Thoracic aorta (tissue), 2 donors: ENCODE results near the gene MAMSTR. TPM values are rescaled to one million over a fixed set of nuclear protein-coding genes. Genes with fewer than 3 reads are reported as not detected.

Experiments
- ATAC-seq: fragments of 150-250 bp; one replicate; pipeline ENCODE4 v1.8.0; 2017; ENCODE audit warnings: low read depth; ENCODE audit not compliant: insufficient number of reproducible peaks, low FRiP score
- DNase-seq: peaks from one replicate; pipeline ENCODE4 v3.0.0-alpha.2; 2020; ENCODE audit warnings: low spot score
- H3K27ac ChIP-seq, 2 donors: fragments of 200-600 bp; sonication (generic); 1 replicate in 1 of 2; 2 replicates in 1 of 2; pipeline ENCODE4 v1.5.1; 2016; ENCODE audit warnings: mild to moderate bottlenecking in 2 of 2, moderate library complexity in 2 of 2
- H3K27me3 ChIP-seq: fragments of 200-600 bp; sonication (generic); replicated peaks from 2 replicates; pipeline ENCODE4 v1.6.0; 2016; ENCODE audit warnings: mild to moderate bottlenecking; ENCODE audit not compliant: insufficient read depth
- H3K36me3 ChIP-seq: fragments of 200-600 bp; sonication (generic); one replicate; pipeline ENCODE4 v1.5.1; 2016
- H3K4me1 ChIP-seq, 2 donors: fragments of 200-600 bp; sonication (generic); 1 replicate in 1 of 2; 2 replicates in 1 of 2; pipeline versions ENCODE4 v1.5.1 to v1.6.0; 2016; ENCODE audit warnings: low read depth in 2 of 2, mild to moderate bottlenecking in 1 of 2; ENCODE audit not compliant: control insufficient read depth in 1 of 2
- H3K4me3 ChIP-seq: fragments of 200-600 bp; sonication (generic); 2 replicates; pipeline ENCODE4 v1.5.1; 2016; ENCODE audit warnings: mild to moderate bottlenecking
- H3K9me3 ChIP-seq: fragments of 200-600 bp; sonication (generic); 2 replicates; pipeline ENCODE4 v1.5.1; 2016
- CTCF ChIP-seq: fragments of 200-600 bp; sonication (generic); IDR thresholded peaks from one replicate; pipeline ENCODE4 v1.5.1; 2019; ENCODE audit warnings: antibody characterized with exemption
- total RNA-seq, 2 donors: library from RNA; depleted of rRNA; stranded (reverse); fragments of >200 nt; gene quantifications; one replicate each; pipeline versions ENCODE4 v1.1.0 to v1.2.3, GENCODE V29; 2016

The MAMSTR gene
- total RNA-seq, 2 donors from 2014 or later, result not detected

- DNase-seq (peak; percentile 49), ATAC-seq (peak; percentile 46)
- H3K4me1 ChIP-seq, result peaks cover 0 to 3% of the 10 kb centered on the region in 2 donors
- no peak overlapping the region for H3K27ac ChIP-seq
- H3K36me3 ChIP-seq, result no peaks in the 10 kb centered on the region
- H3K27me3 ChIP-seq, result no peaks in the 10 kb centered on the region
- H3K4me3 ChIP-seq, result peak overlapping the region; percentile 20
- peak; percentile 88 for TF ChIP-seq CTCF
- H3K9me3 ChIP-seq, result no peaks in the 10 kb centered on the region
These were observed 44.4 kb downstream of the MAMSTR start for GRCh38 chr19:48674921-48675824.

- DNase-seq, result no peak
- ATAC-seq, result no peak
- Histone ChIP-seq H3K4me3 (no peak overlapping the region), H3K4me1 (peaks cover 0 to 3% of the 10 kb centered on the region in 2 donors), H3K27ac (no peak overlapping the region), H3K36me3 (no peaks in the 10 kb centered on the region), H3K9me3 (no peaks in the 10 kb centered on the region), H3K27me3 (no peaks in the 10 kb centered on the region)
- TF ChIP-seq CTCF, result no peak
These were observed 45.2 kb downstream of the MAMSTR start for GRCh38 chr19:48674216-48674809.

GRCh38 chr19:48673436-48674100, 46.0 kb downstream of the MAMSTR start:
- no peaks in the 10 kb centered on the region for H3K27me3 ChIP-seq
- ATAC-seq, result no peak

GRCh38 chr19:48672994-48673393, 46.5 kb downstream of the MAMSTR start, which contains the start of gene NTN5:
TSS of gene NTN5 (minus strand) at chr19:48673017. CDS start at chr19:48670986, 2,031 bp downstream.
- Histone ChIP-seq H3K27me3 (no peaks in the 10 kb centered on the region), H3K27ac (no peak within 1 kb of the TSS), H3K9me3 (no peaks in the 10 kb centered on the region), H3K4me1 (peaks cover 0 to 3% of the 10 kb centered on the region in 2 donors), H3K4me3 (no peak within 1 kb of the TSS), H3K36me3 (no peaks in the 10 kb centered on the region)
- ATAC-seq (no peak), DNase-seq (no peak)
- no peak for TF ChIP-seq CTCF

More at GRCh38 chr19:48673436-48674100, 46.0 kb downstream of the MAMSTR start:
- TF ChIP-seq CTCF, result no peak
- Histone ChIP-seq H3K4me1 (peaks cover 0 to 3% of the 10 kb centered on the region in 2 donors), H3K36me3 (no peaks in the 10 kb centered on the region), H3K4me3 (no peak overlapping the region), H3K27ac (no peak overlapping the region), H3K9me3 (no peaks in the 10 kb centered on the region)
- DNase-seq, result no peak
